ENCODE measurements around the gene HS3ST3B1. TPM values are rescaled to one million over a fixed set of nuclear protein-coding genes. Genes with fewer than 3 reads are reported as not detected.

HS3ST3B1 gene
- total RNA-seq, 1 donor from 2014 or later, result 7.9 TPM

DNA sequence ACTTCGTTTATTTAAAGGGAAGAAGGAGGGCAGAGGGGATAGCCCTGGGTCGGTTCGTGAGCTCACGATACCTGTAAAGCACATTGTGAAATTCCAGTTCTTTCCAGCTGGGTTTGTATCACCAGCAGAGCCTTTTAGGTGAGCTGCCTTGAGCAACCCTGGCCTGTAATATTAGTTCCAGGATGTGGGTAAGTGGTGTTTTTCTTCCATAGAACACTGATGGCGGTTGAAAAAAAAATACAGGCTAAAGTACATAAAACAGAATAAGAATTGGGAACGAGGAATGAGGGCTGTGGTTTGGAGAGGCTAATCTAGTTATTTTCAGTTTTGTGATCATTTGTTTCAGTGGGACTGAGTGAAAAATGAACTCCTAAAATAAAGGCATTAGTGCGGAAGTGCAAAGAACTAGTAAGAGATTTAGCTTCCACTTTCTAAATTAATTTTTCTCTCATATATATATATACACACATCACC lies 20.6 kb downstream of the HS3ST3B1 start:
- no peak for DNase-seq (ENCODE audit: low read depth)

DNA sequence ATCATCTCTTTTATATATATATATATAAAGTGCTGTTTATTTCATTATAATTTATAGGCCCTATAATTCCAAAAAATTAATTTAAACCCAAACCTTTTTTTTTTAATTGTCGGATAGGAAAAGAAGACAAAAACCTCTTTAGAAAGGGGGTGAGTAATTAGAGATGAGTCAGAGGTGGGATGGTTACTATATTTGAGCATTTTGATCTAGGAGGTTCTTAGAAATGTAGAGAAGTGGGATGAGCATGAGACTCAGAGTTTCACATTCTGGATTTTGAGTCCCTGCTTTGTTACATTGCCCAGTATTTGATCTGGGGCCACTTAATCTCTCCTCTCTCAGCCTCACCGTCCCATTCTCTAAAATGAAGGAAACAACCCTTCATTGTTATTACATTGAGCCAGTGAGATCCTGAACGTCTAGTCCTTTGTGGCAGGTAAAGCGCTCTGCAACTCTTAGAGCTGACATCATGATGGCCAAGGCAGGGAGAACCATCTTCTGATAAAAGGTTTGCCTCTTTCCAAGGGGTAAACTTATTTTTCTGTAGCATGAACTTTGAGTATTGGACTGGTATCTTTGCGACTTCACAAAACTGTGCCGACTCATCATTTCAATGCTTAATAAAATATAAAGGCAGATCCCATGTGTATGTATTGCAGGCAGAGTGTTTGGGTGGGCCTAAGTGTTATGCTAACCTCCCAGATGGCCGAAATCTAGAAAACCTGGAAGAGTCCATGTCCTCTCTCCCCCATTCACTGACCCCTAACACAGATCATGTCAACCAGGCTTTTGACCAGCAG lies 21.3 kb downstream of the HS3ST3B1 start:
- DNase-seq (ENCODE audit: low read depth), result no peak

DNA sequence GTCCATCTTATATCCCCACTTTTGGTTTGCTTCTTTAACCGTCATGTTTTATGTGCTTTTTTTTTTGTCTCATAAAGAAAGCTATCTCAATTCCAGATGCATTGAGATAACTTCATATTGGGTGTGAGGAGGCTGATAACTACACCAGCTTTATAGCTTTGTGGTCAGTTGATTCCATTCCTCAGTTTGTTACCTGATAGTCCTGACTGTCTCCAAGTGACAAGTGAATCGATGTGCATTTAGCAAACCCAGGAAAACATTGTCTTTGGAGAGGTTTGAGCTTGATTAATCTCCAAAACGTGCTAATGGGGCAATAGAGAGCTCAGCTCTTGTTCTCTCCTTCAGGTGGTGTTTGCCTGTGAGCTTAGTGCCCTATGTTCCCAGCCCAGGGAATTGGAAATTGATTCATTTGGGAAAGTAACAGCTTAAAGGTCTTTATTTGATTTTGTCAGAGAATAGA lies 22.7 kb downstream of the HS3ST3B1 start:
- DNase-seq (ENCODE audit: low read depth), result no peak

DNA sequence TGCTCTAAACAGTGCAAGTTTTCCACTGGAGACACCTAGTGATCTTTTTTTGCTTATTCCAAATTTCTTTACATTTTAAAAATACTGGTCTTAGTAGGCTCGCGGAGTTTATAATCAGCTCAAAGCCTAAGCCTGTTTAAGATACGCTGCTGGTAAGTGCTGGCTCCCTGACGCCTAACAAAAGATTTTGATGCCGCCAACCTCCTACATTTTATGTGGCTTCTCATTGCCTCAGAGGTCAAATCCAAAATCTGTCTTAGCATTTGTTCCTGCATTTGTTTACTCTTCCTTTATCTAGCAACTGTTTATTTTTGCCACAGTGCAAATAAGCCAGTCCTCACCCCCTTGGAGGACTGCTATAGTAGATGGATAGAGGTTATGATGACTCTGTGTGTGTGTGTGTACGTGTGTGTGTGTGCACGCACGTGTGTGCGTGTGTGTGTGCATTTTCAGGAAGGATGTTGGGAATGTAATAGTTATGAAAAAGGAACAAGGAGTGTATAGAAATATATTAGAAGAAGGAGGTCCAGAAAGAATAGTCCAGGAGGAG lies 24.8 kb downstream of the HS3ST3B1 start:
- no peak for DNase-seq (ENCODE audit: low read depth)

DNA sequence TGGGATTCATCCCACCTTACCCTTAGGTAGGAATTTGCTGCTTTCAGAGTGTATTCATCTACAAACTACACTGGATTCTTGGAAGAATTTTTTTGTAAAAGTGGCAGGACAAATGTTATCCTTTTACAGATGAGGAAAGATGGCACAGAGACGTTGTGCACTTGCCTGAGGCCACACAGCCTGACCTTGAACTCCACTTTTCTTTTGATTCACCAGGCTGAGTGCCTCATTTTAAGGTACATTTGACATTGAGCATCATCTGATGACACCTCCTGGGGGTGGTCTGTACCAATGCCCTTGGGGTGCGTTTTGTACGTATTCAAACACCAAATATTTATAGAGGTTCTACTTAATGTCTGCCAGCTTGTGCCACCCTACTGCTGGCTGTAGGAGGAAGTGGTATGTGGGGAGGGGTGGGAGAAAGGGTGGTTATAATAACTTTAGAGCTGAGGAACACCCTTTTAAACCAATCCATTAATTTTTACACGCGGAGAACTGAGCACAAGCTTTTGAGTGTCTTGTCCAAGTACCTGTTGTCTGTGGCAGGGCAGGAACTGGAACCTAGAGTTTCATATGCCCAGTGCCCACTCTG lies 29.1 kb downstream of the HS3ST3B1 start:
- DNase-seq (ENCODE audit: low read depth), result no peak

DNA sequence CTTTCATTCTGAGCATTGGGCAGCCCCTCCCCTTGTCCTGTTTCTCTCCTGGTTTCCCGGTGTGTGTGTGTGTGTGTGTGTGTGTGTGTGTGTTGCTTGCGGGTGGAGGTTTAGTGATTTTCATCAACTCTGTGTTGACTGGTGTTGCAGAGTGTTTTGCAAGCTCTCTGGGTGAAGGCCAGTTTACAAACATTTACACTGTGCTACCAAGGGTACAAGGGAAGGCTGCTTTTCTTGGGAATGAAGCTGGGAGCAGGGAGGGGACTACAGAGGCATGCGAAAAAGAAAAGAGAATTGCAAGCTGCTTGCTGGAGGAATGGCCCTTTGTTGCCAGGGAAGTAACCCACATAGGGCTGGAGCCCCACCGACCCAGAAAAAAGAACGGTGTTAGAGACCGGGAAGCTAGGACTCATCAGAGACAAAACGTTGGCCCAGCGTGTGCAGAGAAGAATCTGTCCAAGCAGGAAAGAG lies 29.6 kb downstream of the HS3ST3B1 start:
- no peak for DNase-seq (ENCODE audit: low read depth)

DNA sequence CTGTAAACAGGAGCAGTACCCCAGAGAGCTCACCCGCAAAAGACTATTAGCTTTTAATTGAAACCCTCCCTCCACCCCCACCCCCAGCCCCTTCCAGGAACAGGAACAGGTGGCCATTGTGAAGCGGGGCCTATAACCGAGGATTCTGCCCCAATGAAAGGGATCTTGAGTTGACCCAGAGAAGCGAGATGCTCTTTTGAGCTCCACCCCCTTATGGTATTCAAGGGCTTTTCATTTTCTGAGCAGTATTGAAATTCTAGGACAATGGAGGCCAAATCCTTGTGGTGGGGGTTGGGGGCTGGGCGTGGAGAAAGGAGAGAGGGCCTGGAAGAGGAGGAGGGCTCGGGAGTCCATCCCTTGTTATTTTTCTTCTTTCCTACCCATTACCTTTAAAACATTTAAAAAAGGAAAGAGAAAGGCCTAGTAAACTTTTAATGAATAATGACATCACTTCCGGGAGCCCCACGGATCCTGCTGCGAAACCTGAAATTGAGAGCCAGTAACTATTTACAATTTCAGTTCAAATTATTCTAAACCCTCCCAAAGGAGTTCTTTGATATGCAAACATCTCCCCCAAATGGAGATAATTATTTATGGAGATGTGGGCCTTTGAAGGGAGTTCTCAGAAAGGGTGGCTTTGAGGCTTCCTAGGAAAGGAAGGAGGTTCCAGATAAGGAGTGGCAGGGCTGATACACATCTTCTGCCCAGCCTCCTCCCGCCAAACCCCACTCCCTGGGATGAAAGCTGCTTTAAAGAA lies 30.5 kb downstream of the HS3ST3B1 start:
- no peak for DNase-seq (ENCODE audit: low read depth)

DNA sequence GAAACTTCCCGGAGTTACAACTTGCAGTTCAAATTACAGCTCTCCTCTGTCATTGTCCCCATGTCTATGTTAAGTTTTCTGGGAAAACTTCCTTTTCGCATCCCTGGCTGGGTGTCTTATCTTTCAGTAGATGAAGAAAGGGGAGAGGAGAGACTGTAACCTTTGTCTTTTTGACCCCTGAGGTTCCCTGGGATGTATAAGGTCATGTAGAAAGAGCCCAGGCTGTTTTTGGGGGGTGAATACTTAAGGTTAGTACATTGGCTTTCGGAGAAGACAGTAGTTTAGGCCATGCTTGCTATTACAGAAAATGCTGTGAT lies 31.1 kb downstream of the HS3ST3B1 start:
- no peak for DNase-seq (ENCODE audit: low read depth)

DNA sequence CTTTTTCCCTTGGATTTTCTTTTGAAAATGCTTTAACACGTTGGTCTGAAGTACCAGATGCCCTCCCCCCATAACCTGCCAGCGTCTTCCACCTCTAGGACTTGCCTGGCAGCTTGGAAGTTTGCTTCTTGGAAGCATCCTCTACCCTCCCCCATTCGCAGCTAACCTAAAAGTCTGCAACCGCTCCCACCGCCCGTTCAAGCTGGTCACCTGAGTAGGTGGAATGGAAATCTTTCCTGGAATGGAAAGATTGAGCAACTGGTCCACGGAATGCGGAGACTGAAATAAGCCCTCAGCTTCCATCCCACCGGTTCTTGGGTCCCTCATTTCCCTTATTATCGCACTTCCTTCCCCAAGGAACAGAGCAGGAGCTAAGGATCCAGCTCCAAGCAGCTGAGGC lies 31.4 kb downstream of the HS3ST3B1 start:
- no peak for DNase-seq (ENCODE audit: low read depth)

DNA sequence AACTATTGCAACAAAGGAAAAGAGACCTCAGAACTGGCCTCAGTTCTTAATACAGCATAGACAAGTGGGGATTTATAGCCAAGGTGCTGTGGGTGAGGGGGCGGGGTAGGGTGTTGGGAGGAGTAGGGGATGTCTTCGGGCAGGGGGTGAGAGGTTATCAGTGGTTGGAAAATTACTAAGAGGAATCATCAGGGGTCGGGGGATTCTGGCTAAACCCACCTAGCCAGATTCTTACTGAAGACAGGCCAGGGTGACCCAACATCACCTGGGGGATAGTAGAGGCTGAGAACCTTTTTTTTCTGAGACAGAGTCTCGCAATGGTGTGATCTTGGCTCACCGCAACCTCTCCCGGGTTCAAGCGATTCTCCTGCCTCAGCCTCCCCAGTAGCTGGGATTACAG lies 32.6 kb downstream of the HS3ST3B1 start:
- DNase-seq (ENCODE audit: low read depth), result no peak

DNA sequence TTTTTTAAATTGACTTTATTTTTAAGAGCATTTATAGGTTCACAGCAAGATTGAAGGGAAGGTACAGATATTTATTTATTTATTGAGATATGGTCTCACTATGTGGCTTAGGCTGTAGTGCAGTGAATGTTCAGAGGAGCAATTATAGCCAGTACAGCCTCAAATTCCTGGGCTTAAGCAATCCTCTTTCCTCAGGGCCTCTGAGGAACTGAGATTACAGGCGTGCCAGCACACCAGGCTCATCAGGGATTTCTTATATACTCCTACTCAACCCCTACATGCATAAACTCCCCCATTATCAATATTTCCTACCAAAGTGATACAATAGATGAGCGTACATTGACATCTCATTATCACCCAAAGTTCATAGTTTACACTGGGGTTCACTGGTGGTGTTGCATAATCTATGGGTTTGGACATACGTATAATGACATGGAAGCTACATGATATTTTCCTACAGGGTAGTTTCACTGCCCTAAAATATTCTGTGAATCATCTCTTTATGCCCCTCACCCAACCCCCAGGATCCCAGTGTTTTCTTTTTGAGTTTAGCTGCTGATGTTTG lies 33.5 kb downstream of the HS3ST3B1 start:
- no peak for DNase-seq (ENCODE audit: low read depth)

DNA sequence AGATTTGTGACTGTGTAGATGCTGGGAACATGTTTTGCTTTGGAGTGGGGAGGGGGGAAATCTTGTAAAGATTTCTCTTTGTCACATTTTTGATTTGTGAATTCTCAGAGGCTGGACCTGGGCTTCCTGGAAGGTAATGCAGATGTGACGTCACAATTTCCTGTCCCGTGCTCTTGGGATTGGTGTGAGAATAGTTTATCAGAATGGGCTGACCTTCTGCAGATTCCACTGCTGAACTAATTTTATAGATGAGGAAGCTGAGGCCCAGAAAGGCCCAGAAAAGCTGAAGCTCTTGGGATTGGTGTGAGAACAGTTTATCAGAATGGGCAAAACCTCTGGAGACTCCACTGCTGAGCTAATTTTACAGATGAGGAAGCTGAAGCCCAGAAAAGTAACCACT lies 34.0 kb downstream of the HS3ST3B1 start:
- no peak for DNase-seq (ENCODE audit: low read depth)

DNA sequence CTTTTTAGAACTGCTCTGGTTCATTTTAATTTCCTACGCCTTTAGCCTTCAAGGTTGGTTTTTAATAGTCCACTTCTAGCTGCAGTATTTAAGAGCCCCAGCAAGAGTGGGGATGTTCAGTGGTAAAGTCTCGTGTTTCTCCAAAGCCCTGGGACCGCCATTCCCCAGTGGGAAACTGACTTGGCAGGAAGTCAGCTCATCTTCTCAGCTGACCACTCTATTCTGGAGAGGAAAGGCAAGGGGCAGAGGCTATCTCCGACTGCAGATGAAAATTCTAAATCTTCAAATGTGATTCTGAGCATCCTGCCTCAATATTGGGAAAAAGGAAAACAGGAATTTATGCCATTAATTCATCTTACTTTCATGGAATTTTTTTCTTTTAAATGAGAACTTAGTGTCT lies 35.5 kb downstream of the HS3ST3B1 start:
- no peak for DNase-seq (ENCODE audit: low read depth)

DNA sequence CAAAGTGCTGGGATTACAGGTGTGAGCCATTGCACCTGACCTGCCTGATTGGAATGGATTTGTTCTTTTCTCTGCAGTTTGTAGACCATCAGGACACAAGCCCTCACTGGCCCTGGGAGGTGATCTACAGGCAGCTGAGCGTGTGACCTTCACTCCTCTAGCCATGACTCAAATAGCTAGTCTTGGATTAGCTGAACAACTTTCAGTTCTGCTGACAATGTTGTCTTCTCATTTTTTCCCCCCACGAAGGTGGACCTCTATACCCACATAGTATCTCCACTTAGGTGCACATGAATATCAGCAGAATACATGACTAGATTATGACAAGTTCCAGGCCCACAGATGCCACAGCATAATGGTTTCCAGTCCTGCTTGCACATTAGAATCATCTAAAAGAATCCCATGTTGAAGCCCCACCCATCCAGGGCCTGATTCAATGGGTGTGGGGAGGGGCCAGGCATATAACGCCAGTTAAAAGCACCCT lies 36.8 kb downstream of the HS3ST3B1 start:
- DNase-seq (ENCODE audit: low read depth), result no peak

DNA sequence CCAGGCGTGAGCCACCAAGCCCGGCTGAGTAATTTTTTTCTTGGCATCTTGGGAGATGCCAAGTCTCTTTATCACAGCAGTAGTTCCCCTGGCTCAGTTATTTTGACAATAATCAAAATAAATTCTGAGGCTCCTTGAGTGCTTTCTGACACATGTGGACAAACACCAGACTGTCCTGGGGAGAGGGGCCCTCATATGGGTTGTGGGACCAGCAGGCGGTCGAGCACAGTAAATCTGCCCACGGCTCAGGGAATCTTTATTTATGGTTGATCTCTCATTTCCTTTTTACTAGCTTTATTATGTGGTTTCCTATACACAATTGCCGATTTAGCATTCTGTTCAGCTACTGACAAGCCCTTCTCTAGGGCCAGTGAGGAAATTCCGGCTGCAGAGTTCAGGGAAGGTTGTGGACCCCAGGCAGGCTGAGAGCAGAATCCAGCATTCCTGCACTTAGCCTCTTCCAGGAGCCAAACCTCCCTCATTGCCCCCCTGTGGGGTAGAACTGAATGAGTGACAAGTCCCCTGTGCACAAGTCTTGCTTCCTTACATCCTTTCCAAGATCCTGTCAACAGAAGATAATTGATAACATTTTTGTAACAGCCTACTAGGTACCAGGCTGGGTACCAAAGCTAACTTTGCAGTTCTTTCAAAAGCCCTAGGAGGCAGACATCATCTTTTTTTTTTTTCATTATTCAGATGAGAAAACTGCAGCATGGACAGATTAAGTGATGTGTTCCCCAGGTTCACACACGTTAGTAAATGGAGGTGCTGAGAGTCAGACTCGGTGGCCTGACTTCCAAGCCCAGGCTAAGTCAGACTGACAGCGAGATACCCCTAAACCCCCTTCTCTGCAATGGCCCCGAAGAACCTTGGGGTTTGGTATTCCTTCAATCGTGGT lies 40.2 kb downstream of the HS3ST3B1 start:
- DNase-seq (ENCODE audit: low read depth), result no peak

DNA sequence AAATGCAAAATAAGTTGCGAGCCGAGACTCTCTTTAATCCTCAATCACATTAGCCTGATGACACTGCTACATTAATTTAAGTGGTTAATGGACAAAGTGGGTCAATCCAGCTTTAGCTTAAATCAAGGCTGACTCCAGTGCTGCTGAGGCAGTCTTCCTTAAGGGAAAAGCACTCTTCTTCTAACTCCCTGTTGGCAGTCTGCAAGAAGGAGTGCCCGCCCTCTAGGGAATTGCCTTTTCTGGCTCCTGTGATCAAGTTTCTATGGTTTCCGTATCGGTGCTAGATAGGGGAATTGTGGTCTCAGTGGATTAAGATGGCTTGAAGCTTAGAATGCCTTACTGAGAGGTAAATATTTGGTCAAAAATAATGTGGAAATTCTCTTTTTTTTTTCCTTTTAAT lies 41.0 kb downstream of the HS3ST3B1 start:
- DNase-seq (ENCODE audit: low read depth), result no peak

DNA sequence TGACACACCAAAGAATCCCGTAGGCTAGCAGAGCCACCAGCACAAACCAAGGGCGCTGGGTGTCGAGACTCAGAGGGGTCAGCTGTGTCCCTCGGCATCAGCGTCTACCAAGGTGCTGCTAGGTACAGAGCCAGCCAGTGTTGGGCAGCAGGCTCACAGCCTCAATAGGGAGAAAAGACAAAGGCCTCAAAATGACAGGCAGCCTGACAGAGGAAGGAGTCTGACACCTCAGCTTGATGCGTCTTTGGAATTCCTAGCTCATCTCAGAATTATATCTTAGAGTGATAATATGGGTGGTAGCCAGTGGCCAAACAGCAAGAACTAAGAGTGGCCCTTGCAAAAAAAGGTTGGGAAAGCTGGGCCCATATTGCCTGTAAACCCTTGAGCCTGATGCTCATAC lies 45.9 kb downstream of the HS3ST3B1 start:
- DNase-seq (ENCODE audit: low read depth), result no peak

DNA sequence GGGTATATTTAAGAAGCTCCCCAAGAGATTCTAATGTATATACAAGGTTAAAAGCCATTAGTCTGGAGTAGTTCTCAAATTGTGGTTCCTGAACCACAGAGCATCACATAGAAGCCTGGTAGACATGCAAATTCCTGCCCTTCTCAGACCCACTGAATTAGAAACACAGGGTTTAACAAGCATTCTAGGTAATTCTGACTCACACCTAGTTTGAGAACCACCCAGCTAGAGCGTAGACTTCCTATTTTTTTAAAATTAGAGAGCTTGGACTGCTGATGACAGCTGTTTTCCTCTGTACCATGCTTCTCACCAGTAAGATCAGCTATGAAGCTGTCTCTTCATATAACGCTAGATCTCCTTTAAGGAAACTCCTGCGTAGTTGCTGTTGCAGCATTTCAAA lies 50.6 kb downstream of the HS3ST3B1 start:
- no peak for DNase-seq (ENCODE audit: low read depth)

DNA sequence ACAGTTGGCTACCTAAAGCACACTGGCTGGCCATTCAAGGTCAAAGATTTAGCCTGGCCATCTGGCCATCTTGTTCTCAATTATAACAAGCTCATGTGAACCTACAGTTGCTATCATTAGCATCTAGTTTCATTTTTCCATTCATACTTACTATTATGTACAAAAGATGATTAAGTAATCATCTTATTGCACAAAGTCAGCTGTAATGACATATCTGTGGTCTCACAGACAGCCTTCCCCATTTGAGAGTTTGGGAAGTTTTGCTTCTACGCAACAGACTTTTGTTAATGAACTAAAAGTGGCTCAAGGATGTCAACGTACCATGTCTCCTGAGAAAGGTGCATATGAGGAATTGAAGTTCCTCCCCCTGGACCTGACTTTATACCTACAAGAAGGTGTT lies 51.3 kb downstream of the HS3ST3B1 start:
- no peak for DNase-seq (ENCODE audit: low read depth)

DNA sequence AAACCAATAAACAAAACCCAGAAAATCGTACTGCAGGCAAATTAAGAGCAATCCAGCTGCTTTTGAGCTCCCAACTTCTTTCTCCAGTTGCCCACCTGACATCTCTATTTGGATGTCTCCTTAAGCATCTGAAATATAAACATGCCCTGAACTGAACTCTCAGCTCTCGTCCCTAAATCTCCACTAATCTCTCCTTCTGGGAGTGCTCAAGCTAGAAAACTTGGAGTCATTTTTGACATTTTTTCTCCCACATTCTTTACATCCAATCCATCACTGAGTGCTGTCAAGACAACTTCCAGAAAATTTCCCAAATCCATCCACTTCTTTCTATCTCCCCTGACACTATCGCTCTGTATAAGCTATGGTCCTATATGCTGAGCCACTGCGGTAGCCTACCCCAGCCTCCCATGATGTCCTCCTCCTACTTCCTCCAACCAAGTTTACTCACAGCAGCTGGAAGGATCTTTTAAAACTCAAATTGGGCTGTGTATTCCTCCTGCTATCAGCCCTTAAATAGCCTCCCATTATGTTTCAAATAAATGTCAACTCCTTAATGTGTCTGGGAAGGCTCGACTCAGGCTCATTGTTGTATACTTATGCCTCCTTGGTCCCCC lies 53.1 kb downstream of the HS3ST3B1 start:
- no peak for DNase-seq (ENCODE audit: low read depth)

Data from renal cortical epithelial cell (primary cell).